AG09319 (cell line): ENCODE results near the gene ACE.

Experiments
- DNase-seq: peaks from one replicate; pipeline ENCODE4 v3.0.0-alpha.2; 2010; ENCODE audit warnings: low read depth; ENCODE audit errors: extremely low read depth
- CTCF ChIP-seq: IDR thresholded peaks from 2 replicates; pipeline ENCODE4 v1.5.1; 2011; ENCODE audit warnings: low read depth, mild to moderate bottlenecking, inconsistent platforms, low read length, moderate library complexity

ACE gene

GRCh38 chr17:63512896-63513644 lies 36.2 kb downstream of the ACE start:
- no peak for TF ChIP-seq CTCF
- no peak for DNase-seq

GRCh38 chr17:63514477-63514876 lies 37.6 kb downstream of the ACE start:
- TF ChIP-seq CTCF = no peak
- no peak for DNase-seq

- TF ChIP-seq CTCF = no peak
- DNase-seq = no peak
Measured at GRCh38 chr17:63514974-63515373, 38.1 kb downstream of the ACE start.

GRCh38 chr17:63515426-63515825 lies 38.6 kb downstream of the ACE start:
- DNase-seq = no peak
- TF ChIP-seq CTCF = no peak

GRCh38 chr17:63516910-63517824 lies 40.3 kb downstream of the ACE start:
- DNase-seq = no peak
- TF ChIP-seq CTCF = no peak

GRCh38 chr17:63517825-63518534 lies 41.1 kb downstream of the ACE start:
- no peak for DNase-seq
- TF ChIP-seq CTCF = no peak
